HG02884 (cell line): ENCODE measurements around the gene PFDN6.
"Not testable (repeated sequence)": the region's sequence is repeated elsewhere in the genome, so short reads cannot be mapped to it uniquely, and the experiment has no call there.

Experiments used
- ATAC-seq: cut with Tn5 transposase; IDR thresholded peaks from one replicate; pipeline ENCODE4 v1.9.1; 2021; ENCODE audit warnings: mild to moderate bottlenecking, moderate library complexity; ENCODE audit not compliant: unreplicated experiment

PFDN6 gene

DNA sequence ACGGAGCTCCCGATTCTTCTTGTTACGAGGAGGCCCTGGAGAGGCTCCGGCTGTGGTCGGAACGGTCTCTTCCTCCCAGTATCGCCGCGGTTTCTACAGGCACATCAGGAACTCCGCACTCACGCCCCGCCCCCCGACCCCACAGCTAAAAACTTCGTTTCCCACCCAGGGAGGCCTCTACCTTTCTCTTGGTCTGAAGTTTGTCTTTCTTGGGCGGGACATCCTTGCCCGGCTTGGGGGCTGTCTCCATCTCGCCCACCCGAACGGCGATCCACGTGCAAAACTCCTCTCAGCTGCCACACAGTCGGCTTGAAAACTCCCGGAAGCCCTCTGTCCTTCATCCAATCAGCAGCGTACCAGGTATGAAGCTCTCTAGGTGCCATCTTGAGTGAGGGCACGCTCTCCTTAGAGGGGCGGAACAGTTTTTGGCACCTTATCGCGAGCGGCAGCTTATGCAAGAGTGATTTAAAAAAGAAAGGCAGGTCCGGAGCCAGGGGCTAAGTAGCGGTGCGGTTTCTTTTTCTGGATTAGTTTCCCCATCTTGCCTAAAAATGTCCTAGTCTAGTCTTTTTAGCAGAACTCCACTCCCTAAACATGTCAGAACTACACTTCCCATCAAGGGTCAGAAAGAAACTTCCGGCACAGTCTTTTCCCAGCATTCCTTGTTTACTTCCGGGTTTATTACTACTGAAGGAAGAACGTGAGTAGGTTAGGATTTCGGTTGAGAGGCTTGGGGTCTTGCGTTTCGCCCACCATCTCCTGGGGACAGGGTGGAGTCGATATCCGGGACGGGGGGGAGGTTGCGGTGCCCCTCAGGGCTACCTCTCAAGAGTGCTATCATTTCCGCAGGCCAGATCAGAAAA is at the start of gene PFDN6, which contains the start of gene WDR46:
Gene PFDN6 (plus strand): TSS at position 681 of the 863 bp plus-strand sequence. CDS start 256 bp downstream, outside the sequence.
Gene WDR46 (minus strand): TSS at position 319 of the 863 bp plus-strand sequence. CDS start 69 bp downstream, at position 250.
- peak; percentile 79 for ATAC-seq

DNA sequence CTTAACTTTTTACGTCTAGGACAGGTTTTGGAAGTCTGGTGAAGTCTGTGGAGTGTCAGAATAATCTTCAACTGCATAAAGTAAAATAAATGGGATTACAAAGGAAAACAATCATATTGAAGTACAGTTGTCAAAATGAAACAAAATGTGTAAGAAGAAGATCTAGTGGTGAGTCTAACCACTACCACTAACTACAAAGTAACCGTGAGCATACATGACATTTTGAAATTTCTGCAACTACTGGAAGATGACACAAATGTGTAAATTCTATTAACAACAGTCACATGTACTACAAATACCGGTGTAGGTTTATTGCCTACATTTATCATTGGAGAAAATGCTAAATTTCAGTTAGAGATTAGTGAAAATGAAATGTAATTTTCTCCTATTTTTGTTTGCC is 47.4 kb upstream of the PFDN6 start:
- no peak for ATAC-seq

DNA sequence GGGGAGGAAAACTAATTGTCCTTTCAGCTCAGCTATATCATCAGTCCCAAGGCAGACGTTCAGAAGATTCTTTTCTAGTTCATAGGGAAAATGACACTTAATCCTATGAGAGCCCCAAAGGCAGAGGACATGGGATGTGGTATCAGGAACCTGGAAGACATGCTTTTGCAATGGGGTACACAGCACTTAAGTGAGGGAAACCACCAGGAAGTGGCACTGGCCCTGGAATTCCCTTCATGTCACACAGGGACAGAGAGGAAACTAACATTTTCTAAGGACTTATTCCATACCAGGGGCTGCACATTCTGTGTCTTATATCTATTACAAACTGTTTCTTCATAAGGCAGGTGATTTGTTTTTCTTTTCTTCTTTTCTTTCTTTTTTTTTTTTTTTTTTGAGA is 45.9 kb upstream of the PFDN6 start:
- no peak for ATAC-seq

DNA sequence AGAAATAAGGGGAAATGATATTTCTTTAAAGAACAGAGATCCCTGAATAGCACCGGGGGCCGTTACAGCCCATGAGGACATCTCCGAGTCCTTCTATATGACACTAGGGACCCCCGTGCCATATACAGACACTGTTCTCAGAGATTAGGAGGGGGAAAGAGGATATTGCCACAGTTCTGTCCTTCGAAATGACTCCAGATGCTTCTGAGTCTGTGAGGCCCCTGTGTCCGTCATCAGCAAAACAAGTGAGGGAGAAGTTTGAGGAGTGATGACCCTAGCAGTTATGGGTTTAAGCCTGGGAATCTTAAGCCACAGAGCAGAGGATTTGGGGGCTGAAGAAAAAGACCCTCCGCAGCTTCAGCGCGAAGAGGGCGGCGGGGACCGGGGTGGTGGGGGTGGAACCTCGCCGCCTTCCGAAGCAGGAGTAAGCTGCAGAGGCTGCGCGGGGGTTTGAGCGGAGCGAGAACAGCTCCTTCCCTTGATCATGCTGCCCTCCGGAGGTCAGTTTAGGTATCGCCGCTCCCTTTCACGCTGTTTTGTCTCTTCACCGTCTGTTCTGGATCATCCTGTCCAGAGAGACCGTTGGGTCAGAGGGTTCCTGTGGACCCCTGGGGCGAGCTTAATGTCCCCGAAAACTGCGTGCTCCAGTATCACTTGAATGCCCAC is 41.3 kb upstream of the PFDN6 start:
- ATAC-seq = peak; percentile 31

DNA sequence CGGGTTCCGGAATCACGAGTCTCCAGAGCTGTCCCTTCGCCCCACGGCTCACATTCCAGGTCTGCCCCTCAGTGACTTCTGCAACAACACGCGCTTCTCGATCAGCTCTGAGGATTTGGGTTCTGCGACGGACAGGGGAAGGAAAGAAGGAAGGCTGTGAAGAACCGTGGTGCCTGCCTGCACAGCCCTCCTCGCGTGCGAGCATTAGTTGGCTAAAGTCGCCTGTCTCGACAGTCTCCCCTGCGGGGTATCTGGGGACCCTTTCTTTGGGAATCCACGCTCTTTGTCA is 40.8 kb upstream of the PFDN6 start:
- peak; percentile 20 for ATAC-seq

DNA sequence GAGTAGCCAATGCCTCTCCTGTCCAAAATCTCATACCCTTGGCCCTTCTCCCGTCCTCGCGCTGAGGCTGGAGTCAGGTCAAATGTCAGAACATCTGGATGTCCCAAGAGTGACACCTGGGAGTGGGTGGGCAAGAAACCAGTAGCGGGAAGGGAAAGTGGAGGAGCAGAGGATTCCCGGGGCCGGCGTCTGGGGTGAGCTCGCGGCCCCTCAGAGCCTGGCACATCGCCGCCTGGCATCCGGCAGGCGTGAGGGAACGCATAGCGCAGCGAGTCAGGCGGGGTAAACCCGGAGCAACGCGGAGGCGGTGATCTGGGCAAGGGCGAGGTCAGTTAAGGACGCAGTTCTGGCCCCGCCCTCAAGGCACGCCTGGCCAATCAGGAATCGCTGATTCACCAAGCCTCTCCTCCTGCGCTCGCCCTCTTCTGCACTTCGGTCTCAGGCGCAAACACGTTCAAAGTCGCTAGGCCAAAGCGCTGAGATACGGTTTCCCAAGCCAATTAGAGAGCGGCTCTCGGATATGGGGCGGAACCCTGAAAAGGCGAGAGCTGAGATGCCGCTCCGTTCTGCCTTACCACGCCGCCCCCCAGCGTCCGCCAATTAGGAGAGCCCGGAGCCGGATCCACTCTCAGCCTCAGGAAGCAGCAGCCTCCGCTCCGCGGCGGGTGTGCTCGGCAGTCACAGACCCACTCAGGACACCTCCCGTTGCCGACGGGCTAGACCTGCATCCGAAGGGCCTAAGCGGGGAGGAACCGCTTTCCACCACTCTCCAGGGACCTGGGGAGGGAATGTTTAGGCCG is 40.3 kb upstream of the PFDN6 start:
- peak; percentile 75 for ATAC-seq

DNA sequence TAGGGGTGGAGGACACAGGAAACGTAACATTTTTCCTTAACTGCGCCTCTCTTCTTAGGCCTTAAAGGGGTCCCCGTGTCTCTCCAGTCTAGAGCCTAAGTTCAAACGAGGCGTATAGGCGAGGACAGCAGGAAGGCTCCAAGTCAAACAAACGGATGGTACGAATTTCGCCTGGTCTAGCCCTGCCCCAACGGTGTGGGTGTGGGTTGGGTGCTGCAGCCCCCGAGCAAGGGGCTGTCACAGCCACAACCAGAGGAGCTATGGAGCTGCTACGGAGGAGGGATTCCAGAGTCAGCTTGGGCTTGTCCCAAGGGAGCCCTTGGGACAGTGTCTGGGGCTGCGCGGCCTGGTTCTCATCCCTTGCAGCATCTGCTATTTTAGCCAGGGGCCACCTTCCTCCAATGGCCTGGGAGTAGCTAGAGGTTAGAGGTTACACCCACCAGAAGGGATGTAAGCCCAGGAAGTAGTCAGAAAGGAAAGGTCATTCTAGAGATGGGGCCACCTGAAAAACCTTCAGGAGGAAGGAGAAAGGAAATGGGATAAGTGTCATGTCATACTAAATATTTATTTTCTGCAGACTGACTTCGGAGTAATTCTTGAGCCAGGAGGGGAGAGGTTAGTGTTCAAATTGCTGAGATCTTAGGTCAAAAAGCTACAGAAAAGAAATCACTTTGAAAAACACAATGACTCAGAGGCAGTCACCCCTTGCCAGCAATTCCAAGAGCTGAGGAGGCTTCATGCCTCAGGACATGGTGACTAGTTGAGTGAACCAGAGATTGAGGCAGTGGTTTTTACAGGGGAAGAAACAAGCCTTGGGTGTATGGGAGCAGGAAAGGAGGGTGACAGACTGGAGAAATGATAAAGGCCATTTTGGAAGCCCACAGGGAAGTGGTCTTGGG is 39.4 kb upstream of the PFDN6 start:
- no peak for ATAC-seq

DNA sequence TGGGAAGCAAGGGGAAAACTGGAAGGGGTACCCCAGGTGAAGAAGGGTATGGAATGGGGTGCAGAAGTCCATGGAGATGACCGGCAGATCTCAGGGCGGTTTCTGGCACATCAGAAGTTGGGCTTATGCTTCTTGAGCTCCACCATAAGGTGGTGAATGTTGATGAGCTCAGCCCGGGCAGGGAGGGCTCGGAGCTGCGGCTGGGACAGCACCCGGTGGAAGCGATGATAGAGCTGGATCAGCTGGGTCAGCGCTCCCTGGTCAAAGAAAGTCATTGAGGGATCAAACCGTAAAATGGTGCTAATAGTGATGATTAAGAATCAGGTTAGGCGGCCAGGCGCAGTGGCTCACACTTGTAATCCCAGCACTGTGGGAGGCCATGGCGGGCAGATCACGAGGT is 38.7 kb upstream of the PFDN6 start:
- ATAC-seq = no peak

DNA sequence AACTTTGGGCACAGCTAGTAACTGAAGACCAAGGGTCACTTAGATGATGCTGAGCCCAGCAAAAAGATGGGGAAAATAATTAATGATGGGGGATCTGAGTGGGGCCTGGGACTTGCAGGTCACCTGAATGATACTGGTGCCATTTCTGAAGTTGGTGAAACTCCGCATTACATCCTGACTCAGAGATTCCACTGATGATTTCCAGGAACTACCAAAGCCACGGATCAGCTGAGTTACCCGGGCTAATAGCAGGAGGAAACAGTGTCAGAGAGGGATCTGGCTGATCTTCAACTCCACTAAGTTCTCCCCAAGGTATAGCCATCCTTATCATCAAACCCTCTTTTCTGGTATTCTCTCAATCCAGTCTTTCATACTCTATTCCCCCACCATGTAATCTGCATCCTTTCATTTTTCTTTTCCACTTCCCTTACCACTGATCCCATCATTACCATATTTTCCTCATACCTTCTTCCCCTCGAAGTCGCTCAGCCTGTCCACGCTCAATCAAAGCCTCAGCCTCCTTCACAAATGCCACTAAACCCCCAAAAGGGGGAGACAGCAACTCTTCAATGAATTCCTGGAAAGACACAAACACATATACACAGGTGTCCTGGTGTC is 37.9 kb upstream of the PFDN6 start:
- no peak for ATAC-seq

DNA sequence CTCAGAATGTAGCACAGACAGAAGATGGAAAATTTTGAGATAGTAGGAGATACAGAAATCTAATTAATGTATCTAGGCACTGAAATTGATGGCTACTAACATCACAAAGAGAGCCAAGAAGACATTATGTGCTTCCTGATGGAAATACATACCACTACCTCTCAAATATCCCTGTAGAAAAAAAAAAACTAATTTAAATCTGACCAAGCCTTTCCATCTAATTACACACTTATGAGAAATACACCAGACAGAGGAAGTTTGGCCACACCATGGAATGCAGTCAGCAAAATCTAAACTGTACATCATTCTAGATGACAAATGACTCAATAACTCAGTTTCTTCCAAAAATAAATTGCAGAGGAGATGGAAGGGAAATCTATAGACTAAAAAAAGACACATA is 36.6 kb upstream of the PFDN6 start:
- no peak for ATAC-seq

DNA sequence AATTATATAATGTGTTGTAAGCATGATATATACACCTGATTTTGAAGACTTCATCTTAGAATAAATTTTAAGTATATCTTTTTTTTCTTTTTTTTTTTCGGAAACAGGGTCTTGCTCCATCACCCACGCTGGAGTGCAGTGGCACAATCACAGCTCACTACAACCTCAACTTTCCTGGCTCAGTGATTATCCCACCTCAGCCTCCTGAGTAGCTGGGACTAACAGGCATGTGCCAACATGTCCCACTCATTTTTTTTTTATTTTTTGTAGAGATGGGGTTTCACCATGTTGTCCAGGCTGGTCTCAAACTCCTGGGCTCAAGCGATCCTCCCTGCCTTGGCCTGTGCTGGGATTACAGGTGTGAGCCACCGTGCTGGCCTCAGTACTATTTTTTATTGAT is 34.8 kb upstream of the PFDN6 start:
- ATAC-seq = no peak

DNA sequence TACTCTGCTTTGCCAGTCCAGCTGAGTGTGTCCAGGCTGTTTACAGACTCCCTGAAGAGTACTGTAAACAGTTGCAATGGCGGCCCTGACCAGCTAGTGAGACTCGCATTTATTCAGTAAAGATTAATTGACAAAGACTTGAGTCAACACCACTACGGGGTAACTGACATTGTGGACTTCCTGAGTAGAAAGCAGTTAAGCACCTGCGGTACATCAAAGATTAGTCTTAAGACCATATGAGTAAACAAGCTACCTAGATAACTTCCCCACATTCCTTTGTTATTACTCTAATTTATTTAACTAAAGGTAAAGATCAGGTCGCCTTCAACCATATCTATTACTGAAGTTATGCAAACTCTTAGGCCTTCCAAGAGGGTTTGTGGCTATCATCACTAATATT is 30.4 kb upstream of the PFDN6 start:
- ATAC-seq = no peak

DNA sequence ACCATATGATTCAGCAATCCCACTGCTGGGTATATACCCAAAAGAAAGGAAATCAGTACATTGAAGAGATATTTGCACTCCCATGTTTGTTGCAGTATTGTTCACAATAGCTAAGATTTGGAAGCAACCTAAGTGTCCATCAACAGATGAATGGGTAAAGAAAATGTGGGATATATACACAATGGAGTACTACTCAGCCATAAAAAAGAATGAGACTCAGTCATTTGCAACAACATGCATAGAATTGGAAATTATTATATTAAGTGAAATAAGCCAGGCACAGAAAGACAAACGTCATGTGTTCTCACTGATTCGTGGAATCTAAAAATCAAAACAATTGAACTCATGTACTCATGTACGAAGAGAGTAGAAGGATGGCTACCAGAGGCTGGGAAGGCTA is 26.9 kb upstream of the PFDN6 start:
- not testable (repeated sequence) for ATAC-seq

DNA sequence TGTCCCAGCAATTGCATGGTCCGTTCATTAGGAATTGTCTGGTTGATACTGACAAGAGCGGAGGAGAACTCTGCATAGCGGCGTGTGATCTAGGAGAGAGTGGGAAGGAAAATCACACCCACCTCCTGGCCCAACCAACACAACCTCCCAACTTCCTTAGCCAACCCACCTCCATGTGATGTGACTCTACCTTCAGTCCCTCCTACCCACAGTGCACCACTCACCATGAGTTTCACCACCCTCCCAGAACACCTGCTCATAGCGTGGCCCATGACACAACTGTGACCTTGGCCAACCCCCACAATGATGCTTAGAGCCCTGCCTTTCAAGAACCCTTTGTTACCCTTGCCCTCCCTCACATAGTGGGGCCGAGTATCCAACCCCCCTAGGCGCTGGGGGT is 25.4 kb upstream of the PFDN6 start:
- ATAC-seq = no peak

DNA sequence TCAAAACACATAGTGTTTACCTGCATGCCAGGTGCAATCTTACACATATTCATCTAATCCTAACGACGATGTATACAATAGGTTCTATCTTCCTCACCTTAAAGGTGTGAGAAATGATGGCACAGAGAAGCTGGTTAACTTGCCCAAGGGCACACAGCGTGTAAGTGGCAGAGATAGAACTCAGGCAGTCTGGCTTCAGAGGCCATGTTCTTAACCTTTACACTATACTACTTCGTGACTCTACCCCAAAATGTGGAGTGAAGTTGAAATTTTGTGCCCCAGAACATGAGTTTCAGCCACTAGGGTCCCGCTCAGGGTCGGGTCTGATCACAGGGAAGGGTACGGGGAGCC is 18.3 kb upstream of the PFDN6 start:
- ATAC-seq = no peak

DNA sequence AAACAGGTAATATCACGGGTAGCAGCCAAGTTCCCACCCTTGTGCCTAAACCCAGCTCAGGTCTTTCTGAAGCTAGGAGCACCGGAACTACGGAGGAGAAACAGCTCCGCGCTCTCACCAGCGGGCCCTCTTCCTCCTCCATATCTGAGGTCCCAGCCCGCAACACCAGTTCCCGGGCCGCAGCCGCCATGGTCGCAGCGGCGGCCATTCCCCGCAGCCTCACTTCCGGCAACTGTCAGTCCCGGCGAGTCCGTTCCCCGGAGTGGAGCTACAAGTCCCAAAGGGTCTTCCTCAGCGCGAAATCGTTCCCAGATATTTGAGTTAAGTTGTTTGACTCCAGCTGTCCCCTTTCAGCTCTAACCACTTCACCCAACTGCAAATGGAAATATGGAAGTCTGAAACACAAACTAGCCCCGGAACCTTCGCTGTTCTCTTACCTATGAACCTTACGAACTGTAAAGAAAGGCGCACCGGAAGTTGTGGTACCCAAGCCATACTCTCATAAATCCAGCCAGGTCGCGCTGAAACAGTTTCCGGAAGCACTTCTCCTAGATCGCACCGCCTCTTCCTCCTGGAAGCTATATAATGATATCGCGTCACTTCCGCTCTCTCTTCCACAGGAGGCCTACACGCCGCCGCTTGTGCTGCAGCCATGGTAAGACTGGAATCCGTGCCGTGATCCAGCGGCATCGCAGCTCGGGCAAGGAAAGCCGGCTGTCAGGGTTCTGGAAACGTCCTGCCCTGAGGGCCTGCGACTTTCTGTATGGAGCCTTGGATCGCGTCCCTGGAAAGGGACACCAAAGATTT is 17.7 kb upstream of the PFDN6 start, which contains the start of the genes RPS18 and VPS52:
Gene RPS18 (plus strand): TSS at position 608 of the 807 bp plus-strand sequence. CDS start 45 bp downstream, at position 653.
Gene VPS52 (minus strand): TSS at position 409 of the 807 bp plus-strand sequence. CDS start 201 bp downstream, at position 208.
- peak; percentile 79 for ATAC-seq

DNA sequence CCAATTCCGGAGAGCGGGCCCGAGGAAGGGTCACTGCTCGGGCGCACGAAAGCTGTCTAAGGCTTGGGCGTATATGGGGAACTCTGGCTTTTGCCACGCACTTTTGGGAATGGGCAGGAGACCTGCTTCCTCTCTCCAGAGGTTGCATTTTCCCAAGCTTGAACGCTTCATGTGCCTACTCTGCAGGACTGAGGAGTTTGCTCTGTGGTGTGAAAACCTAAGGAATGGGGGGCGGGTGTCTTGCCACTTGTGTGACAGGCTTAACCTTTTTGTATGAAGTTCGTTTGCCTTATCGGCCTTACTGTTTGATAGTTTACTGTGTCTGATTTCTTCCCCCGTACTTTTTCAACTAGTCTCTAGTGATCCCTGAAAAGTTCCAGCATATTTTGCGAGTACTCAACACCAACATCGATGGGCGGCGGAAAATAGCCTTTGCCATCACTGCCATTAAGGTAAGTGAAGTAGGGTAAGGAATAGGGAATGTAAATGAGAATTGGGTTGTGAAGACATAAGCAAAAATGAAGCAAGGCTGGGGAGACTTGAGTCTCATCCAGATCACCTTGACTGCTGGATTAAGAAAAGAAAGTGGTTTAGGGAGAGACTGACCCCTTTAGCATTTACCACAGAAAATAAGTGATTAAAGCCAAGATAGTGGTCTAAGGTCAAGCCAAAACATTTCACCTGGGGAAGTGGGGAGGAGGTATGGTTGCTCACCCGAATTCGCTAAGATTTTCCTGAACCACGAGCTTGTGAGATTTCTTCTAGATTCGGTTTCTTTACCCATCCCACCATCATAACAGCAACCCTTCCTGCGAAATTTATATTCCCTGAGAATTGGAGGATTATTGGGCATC is 16.9 kb upstream of the PFDN6 start:
- ATAC-seq = no peak
